Stimulated activated CD4-positive, alpha-beta T cell treated with anti-CD3 and anti-CD28 coated beads, Interleukin-12 subunit alpha, Interleukin-12 subunit beta, amount 100 ng/mL, for 24 hours (primary cell): Measurements from ENCODE around the gene MAST3.
"Not testable (repeated sequence)": the region's sequence is repeated elsewhere in the genome, so short reads cannot be mapped to it uniquely, and the experiment has no call there.

Source experiments
- DNase-seq, 2 experiments: peaks; one replicate each; pipeline ENCODE4 v3.0.0-alpha.2; 2020; ENCODE audit warnings: low read depth in 2 of 2

Gene MAST3

DNA sequence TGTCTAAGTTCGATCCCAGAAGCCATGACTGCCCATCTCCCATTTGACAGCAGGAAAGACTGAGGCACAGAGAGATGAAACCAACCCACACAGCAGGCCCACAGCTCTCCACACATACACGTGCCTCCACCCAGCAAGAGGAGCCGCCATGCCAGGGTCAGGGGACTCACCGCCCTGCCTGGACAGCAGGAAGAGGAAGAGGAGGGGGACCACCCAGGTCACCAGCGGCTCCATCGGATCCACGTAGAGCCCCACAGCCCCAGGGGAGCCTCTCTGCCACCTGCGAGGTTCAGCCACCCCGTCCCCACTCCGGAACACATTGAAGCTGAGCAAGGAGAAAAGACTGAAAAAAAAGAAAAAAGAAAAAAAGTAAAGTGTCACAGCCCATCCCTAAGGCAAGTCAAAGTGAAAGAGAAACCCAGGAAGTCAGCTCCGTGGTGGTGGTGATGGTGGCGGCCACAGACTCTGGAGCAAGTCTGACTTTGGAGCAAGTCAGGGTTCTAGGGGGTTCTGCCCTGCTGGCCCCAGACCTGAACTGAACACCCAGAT is 10.9 kb upstream of the MAST3 start, which contains the start of gene IL12RB1:
Gene IL12RB1, minus strand, starts transcription at position 345 of the 549 bp plus-strand sequence. Its CDS starts 111 bp downstream, at position 234.
- DNase-seq = peak; percentile 33 to 41

DNA sequence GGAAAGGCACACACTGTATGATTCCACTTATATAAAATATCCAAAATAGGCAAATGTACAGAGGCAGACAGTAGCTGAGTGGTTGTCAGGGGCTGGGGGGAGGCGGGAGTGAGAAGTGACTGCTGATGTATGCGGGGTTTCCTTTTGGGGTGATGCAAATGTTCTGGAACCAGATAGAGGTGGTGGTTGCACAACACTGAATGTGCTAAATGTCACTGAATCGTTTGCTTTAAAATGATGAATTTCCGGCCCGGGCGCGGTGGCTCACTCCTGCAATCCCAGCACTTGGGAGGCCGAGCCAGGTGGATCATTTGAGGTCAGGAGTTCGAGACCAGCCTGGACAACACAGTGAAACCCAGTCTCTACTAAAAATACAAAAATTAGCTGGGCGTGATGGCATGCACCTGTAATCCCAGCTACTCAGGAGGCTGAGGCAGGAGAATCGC is 8.5 kb upstream of the MAST3 start:
- DNase-seq = peak in 1 of 2 experiments; percentile 47

DNA sequence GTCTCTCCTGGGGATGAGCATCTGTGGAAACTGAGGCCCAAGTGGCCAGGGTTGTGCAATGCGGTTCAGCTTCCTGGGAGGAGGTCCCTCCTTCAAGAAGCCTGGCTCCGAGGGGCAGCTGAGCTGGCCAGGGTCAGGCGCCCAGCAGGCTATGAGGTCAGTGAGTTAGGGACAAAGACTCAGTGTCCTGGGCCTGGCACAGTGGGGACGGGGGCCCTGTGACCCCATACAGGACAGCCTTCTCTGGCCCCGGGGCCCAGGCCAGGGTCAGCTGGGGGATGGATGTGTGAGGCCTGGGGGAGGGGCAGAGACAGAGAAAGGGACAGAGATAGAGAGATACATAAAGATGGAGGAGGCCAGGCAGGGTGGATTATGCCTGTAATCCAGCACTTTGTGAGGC is 7.9 kb upstream of the MAST3 start:
- DNase-seq = no peak

DNA sequence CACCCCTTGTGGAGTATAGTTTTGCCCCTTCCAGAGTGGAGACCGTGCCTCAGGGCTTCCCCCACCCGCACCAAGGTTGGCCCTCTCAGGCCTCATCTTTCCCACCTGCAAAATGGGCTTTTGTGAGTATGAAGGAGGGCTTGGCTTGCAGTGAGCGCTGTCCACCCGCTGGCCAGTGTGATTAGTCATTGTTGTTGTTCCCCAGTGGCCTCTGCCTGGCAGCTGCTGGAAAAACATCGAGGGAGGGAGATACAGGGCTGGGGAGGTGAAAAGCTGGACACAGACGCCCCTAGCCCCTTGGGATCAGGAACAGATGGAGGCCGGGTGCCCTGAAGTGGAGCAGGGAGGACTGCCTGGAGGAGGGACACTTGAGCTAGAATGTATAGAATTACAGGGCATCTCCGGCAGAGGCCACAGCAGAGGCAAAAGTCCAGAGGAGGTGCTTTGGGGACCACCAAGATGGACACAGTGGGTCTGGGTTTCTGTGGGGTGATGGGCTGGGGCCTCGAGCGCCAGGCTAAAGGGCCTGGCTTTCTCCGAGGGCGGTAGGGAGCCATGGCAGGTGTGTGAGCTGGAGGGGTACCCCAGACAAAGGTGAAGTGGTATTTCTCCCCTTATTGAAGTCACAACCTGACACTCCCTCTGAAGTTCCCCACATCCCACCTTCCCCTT is 6.9 kb upstream of the MAST3 start:
- DNase-seq = no peak

DNA sequence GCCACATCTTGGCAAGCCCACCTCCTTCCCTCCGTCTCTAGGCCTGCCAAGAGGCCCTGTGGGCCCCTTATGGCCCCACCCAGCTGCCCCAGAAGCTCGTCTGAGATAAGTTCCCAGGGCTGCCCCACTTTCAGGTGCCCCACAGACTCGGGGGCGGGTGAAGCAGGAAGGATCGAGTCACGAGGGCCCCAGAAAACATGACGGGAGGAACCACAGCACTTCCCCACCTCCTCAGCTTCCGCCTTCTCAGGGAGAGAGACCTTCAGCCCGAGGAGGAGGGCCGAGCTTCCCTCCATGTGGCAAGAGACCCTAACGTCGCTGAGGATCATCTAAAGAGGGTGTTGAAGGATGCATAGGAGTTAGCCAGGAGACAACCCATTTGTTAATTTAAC is 6.4 kb upstream of the MAST3 start:
- peak; percentile 71 to 78 for DNase-seq

DNA sequence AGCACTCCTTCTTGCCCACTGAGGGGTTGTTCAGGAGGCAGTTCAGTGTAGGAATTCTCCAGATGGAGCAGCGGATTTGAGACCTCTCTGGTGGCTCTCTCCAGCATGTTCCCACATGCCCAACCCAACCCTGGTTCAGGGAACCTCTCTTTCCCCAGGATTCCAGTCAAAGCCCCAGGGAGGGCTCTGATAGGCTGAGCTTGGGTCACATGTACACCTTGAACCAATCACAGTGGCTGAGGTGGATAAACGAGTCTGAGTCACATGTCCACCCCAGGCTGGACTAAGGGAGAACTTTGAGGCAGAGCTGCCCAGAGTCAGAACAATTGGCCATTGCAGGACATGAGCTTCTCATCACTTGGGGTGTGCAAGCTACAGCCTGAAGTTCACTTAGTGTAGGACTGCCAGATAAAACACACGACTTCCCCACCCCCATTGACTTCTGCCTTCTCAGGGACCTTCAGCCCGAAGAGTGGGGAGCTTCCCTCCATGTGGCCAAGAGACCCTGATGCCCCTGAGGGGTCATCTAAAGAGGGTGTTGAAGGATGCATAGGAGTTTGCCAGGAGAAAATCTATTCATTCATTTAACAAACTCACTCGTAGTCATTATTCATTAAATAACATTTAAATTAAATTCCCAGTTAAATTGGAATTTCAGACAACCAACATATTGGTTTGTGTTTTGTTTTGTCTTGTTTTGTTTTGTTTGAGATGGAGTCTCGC is 4.0 kb upstream of the MAST3 start:
- DNase-seq = no peak

DNA sequence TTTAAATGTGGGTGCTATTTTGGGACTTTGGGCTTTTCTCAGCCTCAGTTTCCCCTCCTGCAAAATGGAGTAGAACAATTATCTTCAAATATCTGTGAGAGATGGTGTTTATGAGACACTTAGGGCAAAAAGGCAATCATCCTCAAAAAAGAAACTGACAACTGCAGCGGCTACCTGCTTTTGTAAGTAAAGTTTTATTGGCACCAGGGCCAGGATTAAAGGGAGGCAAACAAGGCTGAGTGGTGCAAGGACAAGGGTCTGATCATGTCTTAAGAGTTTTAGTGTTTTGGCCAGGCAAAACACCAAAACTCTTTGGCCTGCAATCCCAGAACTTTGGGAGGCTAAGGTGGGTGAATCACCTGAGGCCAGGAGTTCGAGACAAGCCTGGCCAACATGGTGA is 1.3 kb upstream of the MAST3 start:
- no peak for DNase-seq

DNA sequence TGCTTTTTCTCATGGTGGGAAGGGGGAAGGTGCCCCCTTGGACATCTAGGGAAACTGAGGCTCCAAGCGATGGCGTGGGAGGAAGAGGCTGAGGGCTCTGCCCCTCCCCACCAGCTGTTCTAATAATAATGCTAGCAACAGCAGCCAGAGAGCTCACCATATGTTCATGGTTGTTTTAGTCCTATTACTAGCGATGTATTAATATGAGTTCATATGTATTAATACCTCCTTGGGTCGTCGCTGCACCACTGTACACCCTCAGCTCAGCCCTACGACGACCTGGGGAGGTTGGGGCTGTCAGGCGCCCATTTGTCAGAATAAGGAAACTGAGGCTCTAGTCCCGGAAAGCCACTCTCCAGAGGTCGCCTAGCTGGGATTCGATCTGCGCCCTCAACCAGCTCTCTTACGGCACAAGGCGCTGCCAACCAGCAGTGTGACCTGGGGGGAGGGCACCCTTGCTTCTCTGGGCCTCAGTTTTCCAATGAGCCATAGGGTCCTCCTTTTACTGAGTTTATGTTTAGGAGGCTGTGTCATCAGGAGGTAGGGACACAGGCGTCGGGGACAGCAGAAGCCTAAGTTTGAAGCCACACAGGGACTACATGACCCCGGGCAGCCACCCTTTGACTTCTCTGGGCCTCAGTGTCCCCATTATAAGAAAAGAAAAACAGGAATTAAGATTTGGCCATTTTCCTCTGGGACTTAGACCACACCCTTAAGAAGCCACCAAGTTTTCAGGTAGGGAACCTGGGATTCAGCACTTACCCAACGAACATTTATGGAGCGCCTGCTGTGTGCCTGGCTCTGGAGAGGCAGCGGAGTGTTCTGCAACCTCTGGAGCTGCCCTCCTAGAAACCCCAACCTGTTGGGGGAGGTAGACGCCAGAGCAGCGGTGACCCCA is 664 bp downstream of the MAST3 start:
- no peak for DNase-seq

DNA sequence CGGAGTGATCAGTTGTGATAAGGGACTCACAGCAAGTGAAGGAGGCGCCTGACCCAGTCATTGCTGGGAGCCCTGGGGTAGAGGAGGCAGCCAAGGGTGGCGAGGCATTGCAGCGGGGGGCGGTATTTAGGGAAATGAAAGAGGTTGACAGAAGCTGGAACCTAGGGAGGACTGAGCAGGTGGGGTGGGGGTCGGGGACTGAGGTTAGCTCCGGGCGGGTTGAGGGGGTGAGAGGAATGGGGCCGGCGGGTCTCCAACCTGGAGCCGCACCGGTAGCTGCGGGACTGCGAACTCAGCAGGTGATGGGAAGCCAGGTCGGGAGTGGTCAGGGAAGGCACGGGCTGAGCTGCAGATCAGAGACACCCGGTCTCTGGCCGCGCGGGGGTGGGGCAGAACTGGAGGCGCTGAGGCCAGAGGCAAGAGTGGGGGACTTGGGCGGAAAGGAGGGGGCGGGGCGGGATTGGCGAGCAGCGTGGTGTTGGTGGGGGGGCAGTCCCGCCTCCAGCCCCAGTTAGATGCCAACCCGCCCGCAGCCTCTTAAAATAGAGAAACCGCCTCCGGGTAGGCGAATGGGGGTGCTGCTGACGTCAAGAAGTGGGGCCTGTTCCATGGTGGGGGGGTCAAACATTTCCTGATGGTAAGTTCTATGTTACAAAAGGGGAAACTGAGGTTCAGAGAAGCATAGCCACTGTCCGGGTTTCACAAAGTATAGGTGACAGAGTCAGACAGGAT is 1.5 kb downstream of the MAST3 start:
- DNase-seq = no peak

DNA sequence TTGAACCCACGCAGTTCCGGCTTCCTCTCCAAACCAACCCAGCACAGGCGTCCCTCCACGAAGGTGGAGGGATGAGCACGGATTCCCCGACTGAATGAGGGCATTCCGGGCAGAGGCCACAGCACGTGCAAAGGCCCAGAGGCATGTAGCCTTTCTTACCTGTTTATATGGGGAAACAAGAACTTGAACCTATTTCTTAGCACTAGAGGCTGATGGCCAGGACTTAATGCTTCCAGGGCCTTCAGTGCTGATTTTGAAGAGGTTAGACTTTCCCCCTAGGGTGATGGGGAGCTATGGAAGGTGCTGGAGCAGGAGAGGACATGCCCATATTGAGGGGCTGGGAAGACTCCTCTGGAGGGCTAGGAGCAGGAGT is 2.0 kb downstream of the MAST3 start:
- DNase-seq = no peak

DNA sequence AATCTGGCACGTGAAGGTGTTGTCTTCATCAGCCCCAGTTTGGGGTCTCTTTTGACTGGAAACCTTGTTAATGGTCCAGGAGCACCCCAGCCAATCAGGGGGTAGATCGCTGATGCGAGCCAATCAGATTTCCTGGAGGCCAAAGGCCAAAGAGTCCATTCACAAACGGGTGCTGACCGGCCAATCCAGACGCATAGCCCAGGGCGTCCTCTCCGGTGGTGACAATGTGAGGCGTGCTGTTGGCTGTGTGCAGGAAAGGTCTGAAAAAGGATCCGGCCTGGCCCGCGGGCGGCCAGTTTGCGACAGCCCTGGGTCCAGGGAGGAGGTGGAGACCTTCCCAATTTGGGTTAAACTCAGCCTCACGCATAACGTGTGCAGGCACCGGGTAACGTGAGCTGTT is 3.1 kb downstream of the MAST3 start:
- no peak for DNase-seq

DNA sequence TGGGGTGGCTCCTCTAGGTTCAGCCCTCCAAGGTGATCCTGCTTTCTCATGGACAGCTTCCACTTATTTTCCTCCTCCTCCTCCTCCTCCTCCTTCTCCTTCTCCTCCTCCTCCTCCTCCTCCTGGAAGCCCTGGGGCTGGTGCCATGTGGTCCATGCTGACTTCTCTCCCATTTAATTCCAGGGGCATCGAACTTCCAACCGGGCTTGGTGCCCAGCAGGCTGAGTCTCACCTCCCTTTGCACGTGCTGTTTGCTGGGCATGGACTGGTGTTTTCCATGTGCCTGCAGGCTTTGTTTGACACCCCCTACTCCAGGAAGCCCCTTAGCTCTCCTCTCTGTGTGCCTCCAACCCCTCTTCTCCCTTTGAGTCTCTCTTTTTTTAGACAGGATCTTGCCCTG is 3.7 kb downstream of the MAST3 start:
- DNase-seq = no peak

DNA sequence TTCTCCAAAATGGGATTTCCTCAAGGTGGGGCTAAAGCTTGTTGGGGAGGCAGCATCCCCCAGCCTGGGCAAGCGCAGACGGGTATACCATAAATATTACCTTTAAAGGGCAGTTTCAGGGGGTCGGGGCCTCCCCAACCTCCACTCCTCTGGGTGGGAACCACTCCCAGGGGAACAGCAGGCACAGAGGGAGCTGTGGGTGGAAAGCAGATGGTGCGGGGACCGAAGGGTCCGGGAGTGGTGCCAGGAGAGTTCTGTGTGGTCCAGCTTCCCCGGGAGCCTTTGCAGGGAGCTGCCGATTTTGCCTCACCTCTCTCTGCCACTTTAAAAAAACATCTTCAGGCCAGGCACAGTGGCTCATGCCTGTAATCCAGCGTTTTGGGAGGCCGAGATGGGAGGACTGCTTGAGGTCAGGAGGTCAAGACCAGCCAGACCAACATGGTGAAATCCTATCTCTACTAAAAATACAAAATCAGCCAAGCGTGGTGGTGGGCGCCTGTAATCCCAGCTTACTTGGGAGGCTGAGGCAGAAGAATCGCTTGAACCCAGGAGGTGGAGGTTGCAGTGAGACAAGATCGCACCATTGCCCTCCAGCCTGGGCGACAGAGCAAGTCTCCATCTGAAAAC is 5.5 kb downstream of the MAST3 start:
- no peak for DNase-seq

DNA sequence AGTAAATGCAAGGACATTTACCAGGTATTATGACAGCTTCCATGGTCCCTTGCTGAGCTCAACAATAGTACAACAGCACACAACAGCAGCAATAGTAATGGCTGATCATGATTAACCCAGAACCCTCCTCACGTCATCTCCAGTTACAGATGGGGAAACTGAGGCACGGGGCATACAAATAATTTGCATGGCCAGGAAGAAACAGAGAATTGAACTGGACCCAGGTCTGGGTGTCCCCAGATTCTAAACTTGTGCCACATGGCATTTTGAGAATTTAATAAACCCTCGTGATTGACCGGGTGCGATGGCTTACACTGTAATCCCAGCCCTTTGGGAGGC is 7.2 kb downstream of the MAST3 start:
- DNase-seq = no peak

DNA sequence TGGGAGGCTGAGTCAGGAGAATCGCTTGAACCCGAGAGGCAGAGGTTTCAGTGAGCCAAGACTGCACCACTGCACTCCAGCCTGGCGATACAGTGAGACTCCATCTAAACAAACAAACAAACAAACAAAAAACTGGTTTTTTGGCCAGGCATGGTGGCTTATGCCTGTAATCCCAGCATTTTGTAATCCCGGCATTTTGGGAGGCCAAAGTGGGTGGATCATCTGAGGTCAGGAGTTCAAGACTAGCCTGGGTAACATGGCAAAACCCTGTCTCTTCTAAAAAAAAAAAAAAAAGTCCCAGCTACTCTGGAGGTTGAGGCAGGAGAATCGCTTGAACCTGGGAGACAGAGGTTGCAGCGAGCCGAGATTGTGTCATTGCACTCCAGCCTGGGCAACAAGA is 7.7 kb downstream of the MAST3 start:
- not testable (repeated sequence) for DNase-seq

DNA sequence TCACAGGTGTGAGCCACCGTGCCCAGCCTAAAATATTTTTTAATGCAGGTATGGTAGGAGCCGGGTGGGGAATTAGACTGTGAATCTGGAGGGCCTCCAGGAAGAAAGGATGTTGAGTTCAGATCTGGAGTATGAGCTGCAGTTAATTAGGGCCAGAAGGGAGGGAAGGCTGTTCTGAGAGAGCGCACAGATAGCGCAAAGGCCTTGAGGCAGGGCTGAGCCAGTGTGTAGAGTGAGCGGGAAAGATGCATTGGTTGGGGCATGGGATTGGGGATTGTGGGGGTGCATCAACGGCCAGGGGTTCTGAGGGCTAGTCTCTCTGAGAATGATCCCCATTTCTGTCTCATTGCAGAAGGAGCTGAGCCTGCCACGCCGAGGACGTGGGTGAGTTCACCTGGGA is 9.7 kb downstream of the MAST3 start:
- DNase-seq = no peak

DNA sequence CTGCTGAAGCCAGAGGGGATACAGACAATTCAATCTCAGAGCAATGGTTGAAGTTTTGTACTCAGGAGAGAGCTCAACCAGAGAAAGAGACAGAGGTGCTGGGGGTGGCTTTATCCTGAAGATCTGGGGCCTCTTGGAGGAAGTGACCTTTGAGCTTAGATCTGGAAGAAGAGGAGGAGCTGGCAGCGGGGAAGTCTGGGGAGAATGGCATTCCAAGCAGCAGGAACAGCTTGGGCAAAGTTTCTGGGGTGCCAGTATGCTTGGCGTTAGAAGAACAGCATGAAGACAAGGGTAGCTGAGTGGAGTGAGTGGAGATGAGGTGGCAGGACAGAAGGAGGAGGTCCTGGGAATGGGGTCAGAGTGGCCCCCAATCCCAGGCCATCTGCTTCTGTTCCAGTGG is 11.3 kb downstream of the MAST3 start:
- no peak for DNase-seq

DNA sequence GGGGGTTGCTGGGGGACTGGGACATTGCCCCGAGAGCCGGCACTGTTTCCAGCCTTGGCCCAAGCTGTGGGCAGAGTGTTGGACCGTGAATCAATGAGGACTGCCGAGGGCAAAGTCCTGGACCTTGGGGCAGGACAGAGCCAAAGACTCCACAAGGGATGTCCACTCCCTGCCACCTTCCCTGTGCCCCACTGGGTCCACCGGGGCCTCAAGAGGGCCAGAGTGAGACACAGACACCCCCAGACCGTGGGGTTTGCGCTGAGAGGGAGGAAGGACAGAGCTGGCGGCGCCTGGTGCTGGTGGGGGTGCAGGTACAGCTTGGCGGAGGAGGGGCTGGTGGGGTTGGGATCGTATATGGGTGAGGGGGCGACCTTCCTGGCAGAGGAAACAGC is 11.8 kb downstream of the MAST3 start:
- DNase-seq = no peak

DNA sequence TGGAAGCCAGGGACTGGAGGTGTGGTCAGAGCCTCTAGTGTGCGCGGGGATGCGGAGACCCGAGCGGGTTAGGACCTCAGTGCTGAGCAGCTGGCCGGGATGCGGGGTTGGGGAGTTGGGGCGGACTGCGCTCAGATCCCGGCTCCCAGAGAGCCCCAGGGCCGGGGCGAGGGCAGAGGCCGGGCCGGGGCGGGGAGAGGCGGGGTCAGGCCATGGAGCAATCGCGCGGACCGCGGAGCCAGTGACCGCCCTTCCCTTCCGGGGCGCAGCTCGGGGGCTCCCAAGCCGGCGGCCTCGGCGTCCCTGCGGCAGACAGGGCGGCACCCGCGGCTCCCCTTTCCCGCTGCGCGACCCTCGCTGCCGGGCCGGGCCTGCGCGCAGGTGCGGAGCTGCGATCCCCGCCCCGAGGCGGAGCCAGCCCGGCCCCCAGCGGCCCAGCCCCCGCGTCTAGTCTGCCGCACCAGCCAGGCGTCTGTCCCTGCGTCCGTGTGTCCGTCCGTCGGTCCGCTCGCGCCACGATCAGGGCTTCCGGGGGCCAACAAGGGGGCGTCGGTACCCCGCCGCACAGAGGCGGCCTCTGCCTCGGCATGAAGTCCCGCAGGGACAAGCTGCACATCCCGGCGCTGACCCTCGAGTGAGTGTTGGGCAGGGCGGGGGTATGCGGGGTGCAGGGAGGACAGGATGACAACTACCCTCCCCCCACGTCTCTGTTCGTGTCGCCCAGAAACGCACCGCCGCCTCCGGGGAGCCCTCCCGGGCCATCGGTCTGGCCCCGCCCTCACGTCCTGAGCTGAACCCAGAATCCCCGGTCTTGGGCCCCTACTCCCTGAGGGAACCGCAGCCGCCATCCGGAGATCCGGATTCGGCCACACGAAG is 12.4 kb downstream of the MAST3 start:
- DNase-seq = peak in 1 of 2 experiments; percentile 48

DNA sequence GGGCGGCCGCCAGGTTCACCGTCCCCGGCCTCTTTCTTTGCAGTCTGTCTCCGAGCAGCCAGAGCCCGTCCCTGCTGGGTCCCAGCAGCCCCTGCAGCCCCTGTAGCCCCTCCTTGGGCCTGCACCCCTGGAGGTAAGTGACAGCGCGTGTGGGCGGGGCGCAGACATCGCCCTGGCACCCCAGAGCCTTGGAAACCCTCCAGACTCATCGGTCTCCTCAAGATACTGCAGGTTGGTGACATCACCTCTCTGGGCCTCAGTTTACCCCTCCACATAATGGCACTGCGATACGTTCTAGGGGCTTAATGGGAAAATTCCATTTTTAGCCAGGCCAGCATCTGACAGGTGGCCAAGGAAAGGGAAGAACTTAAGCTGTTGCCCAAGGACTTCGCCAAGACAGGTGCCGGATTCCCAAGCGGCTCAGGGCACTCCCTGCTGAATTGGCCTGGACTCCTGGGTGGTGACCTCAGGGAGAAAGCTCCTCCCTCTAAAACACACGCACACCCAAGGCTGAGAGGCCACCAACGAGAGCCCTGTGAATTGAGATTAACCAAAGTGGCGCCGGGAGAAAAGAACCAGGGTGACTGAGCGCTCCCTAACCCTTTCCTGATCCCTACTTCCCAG is 13.1 kb downstream of the MAST3 start:
- DNase-seq = no peak
